Measurements from ENCODE around the gene HOMER2. TPM values are rescaled to one million over a fixed set of nuclear protein-coding genes. Genes with fewer than 3 reads are reported as not detected.

HOMER2 gene
- total and polyA plus RNA-seq, 2 of the 4 experiments (the other 2 are of a cell fraction), result 0.54 to 0.79 TPM

DNA sequence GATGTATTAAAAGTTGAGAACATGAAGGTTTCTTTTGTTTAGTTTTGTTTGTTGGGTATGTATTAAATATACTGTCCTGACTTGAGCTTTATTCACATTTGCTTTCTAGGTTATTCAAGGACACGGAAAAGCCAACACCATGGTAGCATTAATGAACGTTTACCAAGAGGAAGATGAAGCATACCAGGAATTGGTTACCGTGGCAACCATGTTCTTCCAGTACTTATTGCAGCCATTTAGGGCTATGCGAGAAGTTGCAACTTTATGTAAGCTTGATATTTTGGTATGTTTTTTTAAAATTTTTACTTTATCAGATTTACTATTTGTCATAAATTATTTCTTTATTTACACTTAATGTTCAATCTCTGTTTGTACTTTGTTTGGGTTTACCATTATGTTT, 139.5 kb downstream of the HOMER2 start:
- no peak overlapping the region for H2BK5ac ChIP-seq (ENCODE audit: low read depth, low read length, poor library complexity, severe bottlenecking)
- no peak overlapping the region for H3K23ac ChIP-seq (ENCODE audit: low read depth, low read length)
- H3K27ac ChIP-seq (ENCODE audit: insufficient read depth, low read length), result no peak overlapping the region
- no peak overlapping the region for H3K4ac ChIP-seq (ENCODE audit: low read depth, low read length)
- POLR2A ChIA-PET (ENCODE audit: unreplicated experiment), result interaction anchor here (0.6 kb wide), 1 partner anchor 14 kb away, joined by 3 read pairs; no protein-coding TSS in a partner anchor
- intact Hi-C loops (cut with micrococcal nuclease), result loop anchor here (5.0 kb wide), 1 partner anchor 189 kb away; no protein-coding TSS in a partner anchor
- CTCF ChIA-PET, result interaction anchor here (0.6 kb wide), 1 partner anchor 26 kb away, joined by 3 read pairs; no protein-coding TSS in a partner anchor
- H3K27me3 ChIP-seq (ENCODE audit: control insufficient read depth, insufficient read depth, low read length), result no peaks in the 10 kb centered on the region
- peaks cover 19% of the 10 kb centered on the region for H3K36me3 ChIP-seq (ENCODE audit: control insufficient read depth, insufficient read depth, low read length)
- no peak for TF ChIP-seq FOS (IDR thresholded peaks at IDR 0.05; ENCODE audit: low read depth, low read length)
- TF ChIP-seq MXI1 (IDR thresholded peaks at IDR 0.05; ENCODE audit: borderline replicate concordance, low read depth, low read length), result no peak
- TF ChIP-seq, protein P1, sequence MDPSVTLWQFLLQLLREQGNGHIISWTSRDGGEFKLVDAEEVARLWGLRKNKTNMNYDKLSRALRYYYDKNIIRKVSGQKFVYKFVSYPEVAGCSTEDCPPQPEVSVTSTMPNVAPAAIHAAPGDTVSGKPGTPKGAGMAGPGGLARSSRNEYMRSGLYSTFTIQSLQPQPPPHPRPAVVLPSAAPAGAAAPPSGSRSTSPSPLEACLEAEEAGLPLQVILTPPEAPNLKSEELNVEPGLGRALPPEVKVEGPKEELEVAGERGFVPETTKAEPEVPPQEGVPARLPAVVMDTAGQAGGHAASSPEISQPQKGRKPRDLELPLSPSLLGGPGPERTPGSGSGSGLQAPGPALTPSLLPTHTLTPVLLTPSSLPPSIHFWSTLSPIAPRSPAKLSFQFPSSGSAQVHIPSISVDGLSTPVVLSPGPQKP (IDR thresholded peaks at IDR 0.05; ENCODE audit: borderline replicate concordance, low read depth, low read length), result no peak
- no peak for TF ChIP-seq CHD1 (IDR thresholded peaks at IDR 0.05; ENCODE audit: low read depth, low read length)
- no peak for TF ChIP-seq MAZ (IDR thresholded peaks at IDR 0.05; ENCODE audit: borderline replicate concordance, low read depth, low read length)
- TF ChIP-seq POLR2A (IDR thresholded peaks at IDR 0.05; ENCODE audit: low read depth, low read length), result no peak
- TF ChIP-seq SMC3 (IDR thresholded peaks at IDR 0.05; ENCODE audit: low read depth, low read length), result no peak
- TF ChIP-seq MAFK (IDR thresholded peaks at IDR 0.05; ENCODE audit: low read depth, low read length), result no peak
- TF ChIP-seq CEBPB (IDR thresholded peaks at IDR 0.05; ENCODE audit: low read depth, low read length), result no peak
- no peak for TF ChIP-seq NFE2L2 (IDR thresholded peaks at IDR 0.05; ENCODE audit: low read depth, low read length)
- no peak for TF ChIP-seq RAD21 (IDR thresholded peaks at IDR 0.05; ENCODE audit: low read length)
- TF ChIP-seq, protein P2, sequence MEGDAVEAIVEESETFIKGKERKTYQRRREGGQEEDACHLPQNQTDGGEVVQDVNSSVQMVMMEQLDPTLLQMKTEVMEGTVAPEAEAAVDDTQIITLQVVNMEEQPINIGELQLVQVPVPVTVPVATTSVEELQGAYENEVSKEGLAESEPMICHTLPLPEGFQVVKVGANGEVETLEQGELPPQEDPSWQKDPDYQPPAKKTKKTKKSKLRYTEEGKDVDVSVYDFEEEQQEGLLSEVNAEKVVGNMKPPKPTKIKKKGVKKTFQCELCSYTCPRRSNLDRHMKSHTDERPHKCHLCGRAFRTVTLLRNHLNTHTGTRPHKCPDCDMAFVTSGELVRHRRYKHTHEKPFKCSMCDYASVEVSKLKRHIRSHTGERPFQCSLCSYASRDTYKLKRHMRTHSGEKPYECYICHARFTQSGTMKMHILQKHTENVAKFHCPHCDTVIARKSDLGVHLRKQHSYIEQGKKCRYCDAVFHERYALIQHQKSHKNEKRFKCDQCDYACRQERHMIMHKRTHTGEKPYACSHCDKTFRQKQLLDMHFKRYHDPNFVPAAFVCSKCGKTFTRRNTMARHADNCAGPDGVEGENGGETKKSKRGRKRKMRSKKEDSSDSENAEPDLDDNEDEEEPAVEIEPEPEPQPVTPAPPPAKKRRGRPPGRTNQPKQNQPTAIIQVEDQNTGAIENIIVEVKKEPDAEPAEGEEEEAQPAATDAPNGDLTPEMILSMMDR (conservative IDR thresholded peaks at IDR 0.05; ENCODE audit: low read depth, low read length), result no peak
- no peak for ATAC-seq (ENCODE audit: low read depth)
- BruUV-seq (replicated peaks), result no TSS peak
- peaks cover 7% of the 10 kb centered on the region; the same call in 1 of the 2 replicates for H4K20me1 ChIP-seq (ENCODE audit: insufficient read depth, low read length)
- H3K79me1 ChIP-seq (ENCODE audit: low read depth in 1 of 2, low read length in 2 of 2), result peaks cover 27 to 40% of the 10 kb centered on the region in 2 experiments
- H3K18ac ChIP-seq (ENCODE audit: low read depth, low read length), result no peak overlapping the region
- H2AFZ ChIP-seq (replicated peaks; ENCODE audit: low read length, poor library complexity), result no peak overlapping the region
- no peaks in the 10 kb centered on the region for H3K4me1 ChIP-seq (ENCODE audit: control insufficient read depth, insufficient read depth, low read length)
- no peak overlapping the region for H3K9ac ChIP-seq (ENCODE audit: low read depth, low read length)
- H3K9me3 ChIP-seq (ENCODE audit: control insufficient read depth, insufficient read depth, low read length), result no peaks in the 10 kb centered on the region
- H3K4me3 ChIP-seq (ENCODE audit: insufficient read depth, low read depth, low read length), result no peak overlapping the region
- no peak overlapping the region for H3K4me2 ChIP-seq (ENCODE audit: low read depth, low read length)
- WGBS, 2 experiments (ENCODE audit: extremely low coverage in 2 of 2, insufficient read length in 1 of 2), result no CpG with 5 or more reads among the region's 4 CpGs
- dilution Hi-C loops (cut with HindIII; ENCODE audit: low sequenced_read_pairs, unreplicated experiment), result no loop called here
- 0 out of 2 replicates have a peak, but pooled peaks cover 5% of the 10 kb centered on the region for H3K9me1 ChIP-seq (ENCODE audit: insufficient read depth, low read length)
- no peak overlapping the region for H2AK9ac ChIP-seq (replicated peaks; ENCODE audit: low read depth, low read length, poor library complexity)
- no peak overlapping the region for H2BK20ac ChIP-seq (ENCODE audit: low read depth, low read length)
- H4K5ac ChIP-seq (ENCODE audit: low read depth, low read length), result no peak overlapping the region
- H3K14ac ChIP-seq (replicated peaks; ENCODE audit: low read depth, low read length), result no peak overlapping the region
- no peak overlapping the region for H2AK5ac ChIP-seq (ENCODE audit: low read depth, low read length)
- H4K91ac ChIP-seq (ENCODE audit: insufficient read depth, low read depth, low read length), result no peak overlapping the region
- no peak for DNase-seq
- H4K8ac ChIP-seq (ENCODE audit: low read depth in 2 of 2, low read length in 2 of 2), result no peak overlapping the region
- no peak overlapping the region for H3K56ac ChIP-seq (ENCODE audit: extremely low read depth, insufficient read depth, low read length)
- no peak overlapping the region for H2BK15ac ChIP-seq (ENCODE audit: low read depth, low read length)
- in situ Hi-C loops (cut with MboI; ENCODE audit: low sequenced_read_pairs), result loop anchor here (10.0 kb wide), 1 partner anchor 58 kb away; no protein-coding TSS in a partner anchor
- no peak overlapping the region for H2BK120ac ChIP-seq (ENCODE audit: low read depth, low read length)
